Kidney (tissue), 14 donors: ENCODE data around the gene HSH2D. TPM values are rescaled to one million over a fixed set of nuclear protein-coding genes. Genes with fewer than 3 reads are reported as not detected.
A peak's percentile ranks its signal among the peaks of the same experiment; 100 is the strongest.

Source experiments
- DNase-seq, 5 donors: peaks; one replicate each; pipeline ENCODE4 v3.0.0-alpha.2; 2013 to 2020
- FAIRE-seq: peaks from 2 replicates; lab custom pipeline; 2012; peaks lifted over from hg19 to GRCh38; lab: Jason Lieb, UNC
- H3K27ac ChIP-seq, 2 donors: one replicate each; pipeline ENCODE4 v1.7.0; 2013; ENCODE audit warnings: low read depth in 2 of 2, low read length in 2 of 2, inconsistent platforms in 1 of 2
- H3K27me3 ChIP-seq: one replicate; pipeline ENCODE4 v1.7.1; 2013; ENCODE audit warnings: low read length, inconsistent platforms; ENCODE audit not compliant: control insufficient read depth, insufficient read depth
- H3K36me3 ChIP-seq, 3 donors: one replicate each; pipeline versions ENCODE4 v1.7.0 to v1.7.1; 2013; ENCODE audit warnings: low read length in 3 of 3, control low read depth in 1 of 3, inconsistent platforms in 1 of 3; ENCODE audit not compliant: insufficient read depth in 3 of 3, control insufficient read depth in 2 of 3
- H3K4me1 ChIP-seq, 3 donors: one replicate each; pipeline versions ENCODE4 v1.7.0 to v1.7.1; 2013; ENCODE audit warnings: low read length in 3 of 3, inconsistent platforms in 1 of 3, low read depth in 1 of 3; ENCODE audit not compliant: control insufficient read depth in 2 of 3, insufficient read depth in 2 of 3
- H3K4me3 ChIP-seq, 3 donors: one replicate each; pipeline versions ENCODE4 v1.7.0 to v1.8.1; 2013; ENCODE audit warnings: low read length in 3 of 3, control low read depth in 1 of 3, inconsistent platforms in 1 of 3
- H3K9ac ChIP-seq, 3 donors: one replicate each; pipeline versions ENCODE4 v1.7.0 to v1.7.1; 2013; ENCODE audit warnings: low read length in 3 of 3, control low read depth in 1 of 3, inconsistent platforms in 1 of 3
- H3K9me3 ChIP-seq, 3 donors: one replicate each; pipeline versions ENCODE4 v1.7.0 to v1.7.1; 2013; ENCODE audit warnings: low read length in 3 of 3, control low read depth in 1 of 3, inconsistent platforms in 1 of 3; ENCODE audit not compliant: control insufficient read depth in 2 of 3, insufficient read depth in 1 of 3
- intact Hi-C: fragments of 100-400 bp; cut with DNase I; formaldehyde crosslinking; loops from one replicate; pipeline ENCODE4 v1.11.1; 2022
- polyA plus RNA-seq: library from polyadenylated mRNA; stranded (reverse); fragments of 350-450 nt; fragmentation: Illumina TruSeq; extraction: RNeasy Lipid Tissue Mini Kit (QIAGEN cat#74804); gene quantifications from one replicate; pipeline ENCODE4 v1.2.3, GENCODE V29; 2014; ENCODE audit warnings: low read depth, low replicate concordance; ENCODE audit not compliant: insufficient read depth
- total RNA-seq: library from RNA; stranded (reverse); fragmentation: NEBNext Ultra II Directional; extraction: Animal tissue kit (Norgen Biotek cat#: 25700); gene quantifications from one replicate; pipeline ENCODE4 v1.2.1, GENCODE V29; 2021
- TF ChIP-seq, protein P1 (sequence below): IDR thresholded peaks from 3 replicates; pipeline ENCODE4 v1.5.1; 2012; ENCODE audit warnings: mild to moderate bottlenecking, moderate library complexity, borderline replicate concordance; ENCODE audit not compliant: insufficient read depth; ENCODE audit errors: extremely low read depth
- donor health status: control.
- donor health status: control.
- donor health status: control.
- donor health status: control.
- donor health status: control.
- donor health status: DM: yes; HTN: yes; CAD: no.
- donor health status: Normal renal cell carcinoma (clear cell type).

Gene HSH2D
- total and polyA plus RNA-seq, 2 donors from 2014 or later = 0.41 to 7.7 TPM

DNA sequence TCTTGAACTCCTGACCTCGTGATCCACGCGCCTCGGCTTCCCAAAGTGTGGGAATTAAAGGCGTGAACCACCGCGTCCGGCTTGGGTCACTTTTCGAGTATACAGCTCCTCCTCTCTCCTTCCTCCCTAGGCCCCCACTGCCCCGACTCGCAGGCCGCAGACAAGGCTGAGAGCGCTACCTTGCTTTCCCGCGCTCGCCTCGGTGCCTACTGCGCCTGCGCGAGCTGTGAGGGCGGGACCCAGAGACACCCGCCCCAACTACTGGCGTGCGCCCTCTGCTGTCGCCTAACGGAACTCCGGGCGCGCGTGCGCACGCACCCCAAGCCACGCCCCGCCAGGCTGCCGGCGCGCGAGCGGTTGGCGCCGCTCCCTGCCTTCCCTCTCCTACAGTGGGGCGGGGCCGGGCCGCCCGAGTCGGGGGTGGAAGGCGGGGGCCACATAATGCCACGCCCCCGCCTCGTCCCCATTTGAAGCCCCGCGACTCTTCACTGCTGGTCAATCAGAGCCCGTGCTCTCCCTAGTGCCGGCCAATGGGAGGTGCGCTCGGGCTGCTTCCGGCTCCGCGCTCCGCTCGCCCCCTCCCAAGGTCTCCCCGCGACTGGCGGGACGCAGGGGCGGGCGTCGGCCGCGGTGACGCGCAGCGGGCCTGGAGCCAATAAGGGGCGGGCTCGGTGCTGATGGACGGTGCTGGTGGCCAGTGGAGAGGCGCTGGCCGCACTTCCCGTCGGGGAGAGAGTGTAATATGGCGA lies 32.2 kb upstream of the HSH2D start, which contains the start of gene RAB8A:
Gene RAB8A (plus strand): TSS at position 730 of the 749 bp plus-strand sequence. CDS start 13 bp downstream, at position 743.
- peak within 1 kb of the TSS; percentile 90 to 98 (median 93) for H3K9ac ChIP-seq
- H3K9me3 ChIP-seq = no peaks in the 10 kb centered on the region
- intact Hi-C loops = no loop called here
- FAIRE-seq (no peak), DNase-seq (peak; percentile 100)
- H3K27me3 ChIP-seq = no peaks in the 10 kb centered on the region
- H3K36me3 ChIP-seq = peaks cover 0 to 5% (median 0%) of the 10 kb centered on the region in 3 donors
- TF ChIP-seq, protein P1, sequence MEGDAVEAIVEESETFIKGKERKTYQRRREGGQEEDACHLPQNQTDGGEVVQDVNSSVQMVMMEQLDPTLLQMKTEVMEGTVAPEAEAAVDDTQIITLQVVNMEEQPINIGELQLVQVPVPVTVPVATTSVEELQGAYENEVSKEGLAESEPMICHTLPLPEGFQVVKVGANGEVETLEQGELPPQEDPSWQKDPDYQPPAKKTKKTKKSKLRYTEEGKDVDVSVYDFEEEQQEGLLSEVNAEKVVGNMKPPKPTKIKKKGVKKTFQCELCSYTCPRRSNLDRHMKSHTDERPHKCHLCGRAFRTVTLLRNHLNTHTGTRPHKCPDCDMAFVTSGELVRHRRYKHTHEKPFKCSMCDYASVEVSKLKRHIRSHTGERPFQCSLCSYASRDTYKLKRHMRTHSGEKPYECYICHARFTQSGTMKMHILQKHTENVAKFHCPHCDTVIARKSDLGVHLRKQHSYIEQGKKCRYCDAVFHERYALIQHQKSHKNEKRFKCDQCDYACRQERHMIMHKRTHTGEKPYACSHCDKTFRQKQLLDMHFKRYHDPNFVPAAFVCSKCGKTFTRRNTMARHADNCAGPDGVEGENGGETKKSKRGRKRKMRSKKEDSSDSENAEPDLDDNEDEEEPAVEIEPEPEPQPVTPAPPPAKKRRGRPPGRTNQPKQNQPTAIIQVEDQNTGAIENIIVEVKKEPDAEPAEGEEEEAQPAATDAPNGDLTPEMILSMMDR = peak; percentile 96
- peaks cover 0 to 20% (median 16%) of the 10 kb centered on the region in 3 donors for H3K4me1 ChIP-seq
- H3K27ac ChIP-seq = peak within 1 kb of the TSS; percentile 89 to 92
- H3K4me3 ChIP-seq = peak within 1 kb of the TSS; percentile 94 to 97 (median 94)

DNA sequence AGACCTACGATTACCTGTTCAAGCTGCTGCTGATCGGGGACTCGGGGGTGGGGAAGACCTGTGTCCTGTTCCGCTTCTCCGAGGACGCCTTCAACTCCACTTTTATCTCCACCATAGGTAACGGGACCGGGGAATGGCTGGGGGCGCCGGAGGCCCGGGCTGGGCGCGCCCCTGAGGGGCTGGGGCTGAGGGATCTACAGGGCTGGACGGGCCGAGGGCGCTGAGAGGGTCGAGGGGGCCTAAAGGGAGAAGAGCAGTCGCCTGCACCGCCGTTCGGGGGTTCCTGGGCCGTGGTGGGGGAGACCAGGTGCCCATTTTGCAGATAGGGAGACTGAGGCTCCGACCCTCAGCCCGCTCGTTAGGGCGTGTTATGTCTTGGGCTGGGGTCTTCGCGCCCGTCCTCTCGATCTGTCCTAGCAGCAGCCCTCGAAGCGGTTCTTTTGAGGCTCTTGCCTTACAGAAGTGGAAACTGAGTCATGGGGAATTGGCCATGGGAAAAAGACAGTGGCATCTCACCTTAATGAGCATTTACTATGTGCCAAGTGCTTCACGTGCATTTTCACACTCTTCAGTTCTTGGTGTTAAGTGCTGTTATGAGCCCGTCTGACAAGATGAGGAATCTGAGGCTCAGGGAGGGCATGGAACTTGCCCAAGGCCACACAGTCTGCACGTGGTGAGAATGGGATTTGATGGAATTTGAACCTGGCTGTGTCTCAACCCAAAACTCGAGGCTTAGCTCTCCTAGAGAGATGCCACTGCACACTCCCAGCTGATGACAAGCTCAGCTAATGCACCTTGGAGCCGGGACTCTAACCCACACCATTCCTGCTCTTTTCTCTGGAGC lies 31.4 kb upstream of the HSH2D start:
- peak overlapping the region; percentile 90 to 98 (median 93) for H3K9ac ChIP-seq
- no peaks in the 10 kb centered on the region for H3K27me3 ChIP-seq
- H3K36me3 ChIP-seq = peaks cover 0 to 5% (median 0%) of the 10 kb centered on the region in 3 donors
- no peaks in the 10 kb centered on the region for H3K9me3 ChIP-seq
- H3K4me1 ChIP-seq = peaks cover 0 to 20% (median 16%) of the 10 kb centered on the region in 3 donors
- peak overlapping the region; percentile 94 to 97 (median 94) for H3K4me3 ChIP-seq
- DNase-seq (no peak), FAIRE-seq (no peak)
- intact Hi-C loops = no loop called here
- peak overlapping the region; percentile 89 to 92 for H3K27ac ChIP-seq
- TF ChIP-seq, protein P1 = no peak

DNA sequence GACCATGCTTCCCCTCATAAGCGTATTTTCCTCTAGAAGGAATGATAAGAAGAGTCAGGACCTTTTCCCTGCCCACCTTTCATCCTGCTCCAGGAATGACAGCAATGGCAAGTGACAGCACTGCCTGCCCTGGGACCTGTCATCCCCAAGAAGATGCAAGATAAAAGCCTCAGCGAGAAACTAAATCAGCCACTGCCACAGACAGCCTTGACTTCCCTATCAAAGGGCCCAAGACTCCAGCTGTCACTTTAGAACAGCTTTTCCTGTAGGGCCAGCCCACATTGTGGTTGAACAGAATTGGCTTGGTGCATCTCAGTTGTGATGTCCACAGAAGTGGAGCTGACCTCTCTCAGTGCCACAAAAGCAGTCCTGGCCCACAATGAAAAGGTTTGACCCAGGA lies 30.7 kb upstream of the HSH2D start:
- no peaks in the 10 kb centered on the region for H3K27me3 ChIP-seq
- intact Hi-C loops = no loop called here
- H3K4me1 ChIP-seq = peaks cover 0 to 20% (median 16%) of the 10 kb centered on the region in 3 donors
- H3K27ac ChIP-seq = no peak overlapping the region
- peak overlapping the region in 1 of 3 donors; percentile 98 for H3K9ac ChIP-seq
- no peak for FAIRE-seq
- H3K9me3 ChIP-seq = no peaks in the 10 kb centered on the region
- TF ChIP-seq, protein P1 = no peak
- peak overlapping the region; percentile 94 to 97 (median 94) for H3K4me3 ChIP-seq
- H3K36me3 ChIP-seq = peaks cover 0 to 5% (median 0%) of the 10 kb centered on the region in 3 donors
- no peak for DNase-seq
